Epithelial cell of alveolus of lung (primary cell): ENCODE results near the gene CYP2R1. TPM values are rescaled to one million over a fixed set of nuclear protein-coding genes. Genes with fewer than 3 reads are reported as not detected.

Experiments
- total RNA-seq: library from RNA; depleted of rRNA; stranded (reverse); fragments of >200 nt; gene quantifications from 2 replicates; pipeline ENCODE4 v1.2.1, GENCODE V29; 2015

CYP2R1 gene
- 4.6 and 5.2 TPM in 2 replicates for total RNA-seq

GRCh38 chr11:14892036-14892556 lies at the start of gene CYP2R1:
CYP2R1 (minus strand) TSS chr11:14892231; CDS start chr11:14892205, 26 bp downstream.

Other genes starting within 250 kb of the CYP2R1 start
- 1.2 and 15.0 TPM in 2 replicates for gene PDE3B, start 248.4 kb downstream of the CYP2R1 start, total RNA-seq
- not detected in 2 replicates for gene CALCA, start 80.1 kb upstream of the CYP2R1 start, total RNA-seq
- not detected in 2 replicates for gene CALCB, start 181.4 kb upstream of the CYP2R1 start, total RNA-seq
- 0.08 and 2.7 TPM in 2 replicates for gene INSC, start 222.7 kb upstream of the CYP2R1 start, total RNA-seq